Measurements from ENCODE around the gene TMEM255B.

- no peak for TF ChIP-seq CTCF (IDR thresholded peaks at IDR 0.05)
- TF ChIP-seq POLR2A (IDR thresholded peaks at IDR 0.05): no peak
- no peak for TF ChIP-seq POLR2AphosphoS5 (IDR thresholded peaks at IDR 0.05)
Observed at GRCh38 chr13:113753171-113753570, 5.9 kb upstream of the TMEM255B start.

Data from prostate gland (tissue), 2 donors.